ENCODE data around the gene HDGFL1.

DNA sequence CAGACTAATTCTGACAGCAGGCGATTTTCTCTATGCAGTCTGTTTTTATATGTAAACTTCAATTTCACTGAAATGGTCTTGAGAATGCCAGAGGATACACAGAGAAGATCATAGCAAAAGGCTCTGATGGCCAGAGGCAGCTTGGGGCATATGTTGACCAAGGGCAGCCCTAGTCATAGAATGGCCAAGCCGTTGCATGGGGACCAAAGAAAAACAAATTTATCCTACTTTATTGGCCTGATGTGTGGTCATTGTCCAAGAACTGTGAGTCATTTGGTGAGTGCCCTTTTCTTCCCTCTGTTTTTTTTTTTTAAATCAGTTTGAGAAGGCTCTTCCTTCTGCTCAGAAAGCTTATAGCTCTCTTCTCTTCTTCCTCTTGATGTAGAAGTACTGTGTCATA lies 5.8 kb downstream of the HDGFL1 start:
- TF ChIP-seq YY1 (IDR thresholded peaks at IDR 0.05; ENCODE audit: insufficient read depth, insufficient read length) (no peak), ZNF274 (IDR thresholded peaks at IDR 0.05; ENCODE audit: low read depth, low read length) (no peak)
